ENCODE results near the gene PRSS8.

The PRSS8 gene

DNA sequence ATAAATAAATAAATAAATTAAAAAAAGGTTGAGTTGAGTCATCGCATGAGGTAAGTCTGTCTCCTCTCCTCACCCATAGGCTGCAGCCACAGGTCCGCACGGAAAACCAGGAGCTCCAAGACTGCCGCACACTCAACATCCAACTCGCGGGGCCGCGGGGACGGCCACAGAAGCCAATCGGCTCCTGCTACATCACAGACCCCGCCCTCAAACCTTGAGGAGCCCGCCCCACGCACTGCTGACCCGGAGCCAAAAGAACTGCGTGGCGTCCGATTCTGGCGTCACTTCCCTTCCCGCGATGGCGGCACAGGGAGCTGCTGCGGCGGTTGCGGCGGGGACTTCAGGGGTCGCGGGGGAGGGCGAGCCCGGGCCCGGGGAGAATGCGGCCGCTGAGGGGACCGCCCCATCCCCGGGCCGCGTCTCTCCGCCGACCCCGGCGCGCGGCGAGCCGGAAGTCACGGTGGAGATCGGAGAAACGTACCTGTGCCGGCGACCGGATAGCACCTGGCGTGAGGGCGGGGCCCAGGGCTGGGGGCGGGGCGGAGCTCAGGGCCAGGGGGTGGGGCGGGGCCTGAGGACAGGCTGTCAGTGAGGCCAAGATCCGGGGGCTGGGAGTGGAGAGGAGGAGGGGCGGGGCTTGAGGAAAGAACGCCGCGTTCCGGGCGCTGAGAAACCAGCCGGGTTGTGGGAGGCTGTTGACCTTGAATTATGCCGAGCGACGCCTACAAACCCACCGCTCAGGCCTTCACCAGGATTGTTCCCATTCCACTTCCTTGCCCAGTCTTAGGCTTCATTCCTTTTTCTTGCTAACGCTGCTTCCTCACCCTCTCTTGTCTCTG is 17.9 kb downstream of the PRSS8 start, which contains the start of gene KAT8:
Gene KAT8 (plus strand): TSS at position 281 of the 839 bp plus-strand sequence. CDS start 18 bp downstream, at position 299.
- peak within 1 kb of the TSS; percentile 89 for H3K27ac ChIP-seq
- TF ChIP-seq, protein P1, sequence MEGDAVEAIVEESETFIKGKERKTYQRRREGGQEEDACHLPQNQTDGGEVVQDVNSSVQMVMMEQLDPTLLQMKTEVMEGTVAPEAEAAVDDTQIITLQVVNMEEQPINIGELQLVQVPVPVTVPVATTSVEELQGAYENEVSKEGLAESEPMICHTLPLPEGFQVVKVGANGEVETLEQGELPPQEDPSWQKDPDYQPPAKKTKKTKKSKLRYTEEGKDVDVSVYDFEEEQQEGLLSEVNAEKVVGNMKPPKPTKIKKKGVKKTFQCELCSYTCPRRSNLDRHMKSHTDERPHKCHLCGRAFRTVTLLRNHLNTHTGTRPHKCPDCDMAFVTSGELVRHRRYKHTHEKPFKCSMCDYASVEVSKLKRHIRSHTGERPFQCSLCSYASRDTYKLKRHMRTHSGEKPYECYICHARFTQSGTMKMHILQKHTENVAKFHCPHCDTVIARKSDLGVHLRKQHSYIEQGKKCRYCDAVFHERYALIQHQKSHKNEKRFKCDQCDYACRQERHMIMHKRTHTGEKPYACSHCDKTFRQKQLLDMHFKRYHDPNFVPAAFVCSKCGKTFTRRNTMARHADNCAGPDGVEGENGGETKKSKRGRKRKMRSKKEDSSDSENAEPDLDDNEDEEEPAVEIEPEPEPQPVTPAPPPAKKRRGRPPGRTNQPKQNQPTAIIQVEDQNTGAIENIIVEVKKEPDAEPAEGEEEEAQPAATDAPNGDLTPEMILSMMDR (conservative IDR thresholded peaks at IDR 0.05) = no peak
- TF ChIP-seq ZFX (IDR thresholded peaks at IDR 0.05) = no peak

DNA sequence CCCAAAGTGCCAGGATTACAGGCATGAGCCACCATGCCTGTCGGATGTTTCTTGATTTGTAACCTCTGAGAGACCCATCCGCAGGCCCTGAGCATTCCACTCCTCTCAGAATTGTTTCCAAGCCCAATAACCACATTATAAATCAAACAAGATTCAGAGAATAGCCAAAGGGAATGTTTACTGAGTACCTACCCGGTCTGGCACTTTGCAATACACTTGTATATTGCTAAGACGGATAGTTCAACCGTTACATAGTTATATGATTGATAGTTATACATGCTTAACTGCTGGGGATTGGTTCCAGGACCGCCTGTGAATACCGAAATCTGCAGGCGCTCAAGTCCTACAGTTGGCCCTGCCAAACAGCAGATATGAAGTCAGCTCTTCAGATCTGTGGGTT is 21.1 kb downstream of the PRSS8 start:
- no peak overlapping the region for H3K27ac ChIP-seq
- TF ChIP-seq ZFX (IDR thresholded peaks at IDR 0.05) = no peak
- TF ChIP-seq, protein P1 (conservative IDR thresholded peaks at IDR 0.05) = no peak

DNA sequence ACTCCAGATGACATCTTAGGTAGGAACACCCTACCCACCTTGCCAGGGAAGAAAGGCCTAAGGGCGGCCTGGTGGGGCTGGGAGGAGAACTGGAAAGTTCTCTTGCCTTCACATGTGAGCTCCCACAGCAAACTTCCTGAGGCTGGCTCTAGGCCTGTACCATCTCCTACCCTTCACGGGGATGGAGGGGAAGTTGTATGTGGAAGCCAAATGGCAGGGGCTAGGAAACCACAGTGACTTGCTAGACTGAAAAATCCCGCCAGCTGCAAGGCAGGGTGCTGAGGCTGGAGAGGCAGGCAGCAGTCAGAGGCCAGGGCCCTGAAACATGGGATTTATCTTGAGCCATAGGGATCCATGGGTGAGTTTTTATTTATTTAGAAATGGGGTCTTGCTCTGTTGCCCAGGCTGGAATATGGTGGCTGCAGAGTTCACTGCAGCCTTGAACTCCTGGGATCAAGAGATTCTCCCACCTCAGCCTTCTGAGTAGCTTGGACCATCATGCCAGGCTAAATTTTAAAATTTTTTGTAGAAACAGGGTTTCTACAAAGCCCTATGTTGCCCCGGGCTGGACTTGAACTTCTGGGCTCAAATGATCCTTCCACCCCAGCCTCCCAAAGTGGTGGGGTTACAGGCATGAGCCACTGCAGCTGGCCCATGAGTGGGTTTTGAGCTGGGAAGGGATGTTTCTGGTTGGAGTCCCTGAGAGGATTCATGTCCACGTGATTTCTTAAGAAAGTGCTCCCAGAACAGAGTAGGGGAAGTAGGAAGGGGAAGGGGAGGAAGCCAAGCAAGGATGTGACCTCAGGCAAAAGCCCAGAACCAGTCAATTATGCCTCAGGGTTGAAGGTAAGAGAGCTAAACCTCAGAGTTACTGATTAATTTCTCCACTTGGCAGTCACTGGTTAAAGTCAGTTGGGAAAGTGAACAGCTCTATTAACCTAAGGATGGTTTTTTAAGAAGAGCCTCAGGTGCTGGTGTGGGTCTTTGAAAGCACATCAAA is 22.1 kb downstream of the PRSS8 start:
- no peak overlapping the region for H3K27ac ChIP-seq
- TF ChIP-seq, protein P1 (conservative IDR thresholded peaks at IDR 0.05) = no peak

DNA sequence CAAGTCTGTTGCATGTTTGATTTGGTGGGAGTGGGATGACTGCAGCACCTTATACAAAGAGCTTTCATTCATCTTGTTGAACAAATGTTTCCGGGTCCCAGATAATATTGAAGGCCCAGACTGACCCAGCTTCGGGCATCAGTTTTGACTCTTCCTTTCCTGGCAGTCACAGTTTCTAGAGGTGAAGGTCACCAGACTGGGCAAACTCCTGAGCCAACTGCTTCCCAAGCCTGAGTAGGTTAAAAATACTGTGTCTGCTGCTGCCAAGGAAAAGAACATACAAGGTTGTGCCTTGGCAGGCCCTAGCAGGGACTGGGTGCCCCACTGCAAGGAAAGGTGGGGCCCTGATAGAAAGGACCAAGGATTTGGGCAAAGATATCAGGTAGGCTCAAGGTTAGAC is 22.8 kb downstream of the PRSS8 start:
- H3K27ac ChIP-seq = no peak overlapping the region

DNA sequence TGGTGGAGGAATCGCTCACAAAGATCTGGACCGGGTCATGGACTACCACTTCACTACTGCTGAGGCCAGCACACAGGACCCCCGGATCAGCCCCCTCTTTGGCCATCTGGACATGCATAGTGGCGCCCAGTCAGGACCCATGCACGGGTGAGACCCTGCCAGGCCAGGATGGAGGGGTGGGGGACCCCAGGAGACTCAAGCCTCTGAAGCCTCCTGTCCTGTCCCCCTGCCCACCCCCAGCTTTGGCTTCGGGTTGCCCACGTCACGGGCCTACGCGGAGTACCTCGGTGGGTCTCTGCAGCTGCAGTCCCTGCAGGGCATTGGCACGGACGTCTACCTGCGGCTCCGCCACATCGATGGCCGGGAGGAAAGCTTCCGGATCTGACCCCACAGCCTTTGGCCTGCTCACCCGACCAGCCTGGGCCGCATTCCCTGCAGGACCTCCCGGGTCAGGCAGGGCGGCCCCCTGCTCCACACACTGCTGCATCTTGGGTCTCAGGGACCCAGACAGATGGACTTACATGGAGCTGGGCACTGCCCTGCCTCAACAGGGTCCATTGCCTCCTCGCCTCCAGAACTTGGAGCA is 23.6 kb downstream of the PRSS8 start:
- no peak overlapping the region for H3K27ac ChIP-seq
- TF ChIP-seq ZFX (IDR thresholded peaks at IDR 0.05) = no peak

More for the DNA sequence above, 22.8 kb downstream of the PRSS8 start:
- TF ChIP-seq, protein P1 (conservative IDR thresholded peaks at IDR 0.05) = no peak
- TF ChIP-seq ZFX (IDR thresholded peaks at IDR 0.05) = no peak

DNA sequence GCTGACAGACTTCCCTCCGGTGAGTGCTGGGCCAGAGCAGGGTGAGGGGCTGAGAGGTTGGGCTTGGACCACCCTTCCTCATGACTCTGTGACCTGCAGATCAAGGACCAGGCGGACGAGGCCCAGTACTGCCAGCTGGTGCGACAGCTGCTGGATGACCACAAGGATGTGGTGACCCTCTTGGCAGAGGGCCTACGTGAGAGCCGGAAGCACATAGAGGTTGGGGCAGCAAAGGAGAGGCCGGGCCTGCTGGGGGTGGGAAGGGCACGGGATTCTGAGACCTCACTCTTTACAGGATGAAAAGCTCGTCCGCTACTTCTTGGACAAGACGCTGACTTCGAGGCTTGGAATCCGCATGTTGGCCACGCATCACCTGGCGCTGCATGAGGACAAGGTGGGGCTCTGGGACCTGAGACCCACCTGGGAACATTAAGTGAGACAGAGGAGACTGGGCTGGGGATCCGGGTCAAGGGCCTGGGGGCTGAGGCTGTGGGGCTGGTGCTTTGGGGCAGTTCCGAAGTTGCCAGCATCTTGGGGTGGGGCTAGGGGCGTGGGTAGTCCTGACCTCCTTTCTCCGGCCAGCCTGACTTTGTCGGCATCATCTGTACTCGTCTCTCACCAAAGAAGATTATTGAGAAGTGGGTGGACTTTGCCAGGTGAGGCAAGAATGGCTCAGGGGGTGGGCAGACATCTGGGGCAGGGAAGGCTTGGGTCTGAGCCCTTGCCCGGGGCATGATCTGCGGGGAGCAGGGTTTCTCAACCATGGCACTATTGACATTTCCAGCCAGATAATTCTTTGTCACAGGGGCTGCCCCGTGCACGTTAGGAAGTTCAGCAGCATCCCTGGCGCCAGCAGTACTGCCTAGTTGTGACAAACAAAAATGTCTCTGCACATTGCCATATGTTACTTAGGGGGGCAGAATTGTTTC is 25.2 kb downstream of the PRSS8 start:
- TF ChIP-seq, protein P1 (conservative IDR thresholded peaks at IDR 0.05) = no peak
- TF ChIP-seq ZFX (IDR thresholded peaks at IDR 0.05) = no peak

DNA sequence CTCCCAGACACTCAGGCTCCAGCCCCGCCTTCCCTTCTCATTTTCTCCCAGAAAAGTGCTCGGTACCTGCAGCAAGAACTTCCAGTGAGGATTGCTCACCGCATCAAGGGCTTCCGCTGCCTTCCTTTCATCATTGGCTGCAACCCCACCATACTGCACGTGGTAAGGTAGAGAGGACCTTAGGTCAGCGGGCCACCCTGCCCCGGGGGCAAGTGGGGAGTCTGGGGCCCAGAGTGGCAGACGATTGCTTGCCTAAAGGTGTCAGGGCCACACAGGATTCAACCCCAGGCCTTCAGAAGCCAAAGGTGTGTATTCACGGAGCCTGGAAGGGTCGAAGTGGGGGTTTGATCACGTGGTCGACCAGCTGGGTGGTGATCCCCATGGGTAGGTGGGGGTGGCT is 25.9 kb downstream of the PRSS8 start:
- H3K27ac ChIP-seq = no peak overlapping the region
- TF ChIP-seq, protein P1 (conservative IDR thresholded peaks at IDR 0.05) = no peak
- TF ChIP-seq ZFX (IDR thresholded peaks at IDR 0.05) = no peak

More for the DNA sequence above, 25.2 kb downstream of the PRSS8 start:
- H3K27ac ChIP-seq = no peak overlapping the region

Data from C4-2B (cell line).